A549 (cell line): ENCODE results near the gene SNX25.

Source experiments
- BHLHE40 ChIP-seq: IDR thresholded peaks from 2 replicates; pipeline ENCODE4 v1.6.1; 2012; ENCODE audit warnings: low read depth, low read length, inconsistent platforms
- CEBPB ChIP-seq, 2 experiments: fragments of >200 bp in 1 of 2; sonication (Bioruptor Twin) in 1 of 2; formaldehyde crosslinking in 1 of 2; IDR thresholded peaks; 2 replicates each; pipeline ENCODE4 v1.6.1; 2012 to 2016
- CTCF ChIP-seq: fragments of >200 bp; sonication (Bioruptor Twin); formaldehyde crosslinking; IDR thresholded peaks from 3 replicates; pipeline ENCODE4 v1.5.1; 2016
- FOSL2 ChIP-seq, 2 experiments: fragments of 450-650 bp in 1 of 2; fragments of >200 bp in 1 of 2; sonication (Bioruptor Twin) in 1 of 2; formaldehyde crosslinking; IDR thresholded peaks; 2 replicates each; pipeline versions ENCODE4 v1.5.0 to v1.6.1; 2016 to 2020; ENCODE audit warnings: mild to moderate bottlenecking in 1 of 2, moderate library complexity in 1 of 2
- HOXB5 ChIP-seq: fragments of 250-450 bp; sonication (Bioruptor Pico); IDR thresholded peaks from 2 replicates; pipeline ENCODE4 v1.5.0; 2020; ENCODE audit warnings: mild to moderate bottlenecking, moderate library complexity
- JUNB ChIP-seq: fragments of >200 bp; sonication (Bioruptor Twin); formaldehyde crosslinking; IDR thresholded peaks from 2 replicates; pipeline ENCODE4 v1.6.1; 2016
- KDM1A ChIP-seq: fragments of 200-600 bp; sonication (generic); IDR thresholded peaks from 2 replicates; pipeline ENCODE4 v1.6.1; 2016; ENCODE audit warnings: low read depth, mild to moderate bottlenecking
- PHF8 ChIP-seq: fragments of 200-600 bp; sonication (generic); IDR thresholded peaks from 2 replicates; pipeline ENCODE4 v1.6.1; 2016; ENCODE audit warnings: low read depth, mild to moderate bottlenecking, antibody characterized with exemption, moderate library complexity, borderline replicate concordance
- RAD21 ChIP-seq, 2 experiments: fragments of >200 bp in 1 of 2; sonication (Bioruptor Twin) in 1 of 2; formaldehyde crosslinking in 1 of 2; IDR thresholded peaks in 1 of 2; conservative IDR thresholded peaks in 1 of 2; 2 replicates in 1 of 2; 3 replicates in 1 of 2; pipeline ENCODE4 v1.6.1; 2012 to 2018; ENCODE audit warnings: inconsistent platforms in 1 of 2
- RARB ChIP-seq: fragments of 250-450 bp; sonication (Bioruptor Pico); IDR thresholded peaks from 2 replicates; pipeline ENCODE4 v1.8.0; 2021; ENCODE audit warnings: mild to moderate bottlenecking, moderate library complexity
- TF ChIP-seq, protein P1 (sequence below): fragments of 450-650 bp; IDR thresholded peaks from 2 replicates; pipeline ENCODE4 v1.6.1; 2014; ENCODE audit warnings: antibody characterized with exemption
- TF ChIP-seq, protein P2 (sequence below): IDR thresholded peaks from 2 replicates; pipeline ENCODE4 v1.6.1; 2012
- TF ChIP-seq, protein P3 (sequence below): IDR thresholded peaks from 2 replicates; pipeline ENCODE4 v1.6.1; 2012
- TF ChIP-seq, protein P4 (sequence below): fragments of 250-450 bp; sonication (Bioruptor Pico); IDR thresholded peaks from 2 replicates; pipeline ENCODE4 v1.5.0; 2021; ENCODE audit warnings: mild to moderate bottlenecking, moderate library complexity, borderline replicate concordance

DNA sequence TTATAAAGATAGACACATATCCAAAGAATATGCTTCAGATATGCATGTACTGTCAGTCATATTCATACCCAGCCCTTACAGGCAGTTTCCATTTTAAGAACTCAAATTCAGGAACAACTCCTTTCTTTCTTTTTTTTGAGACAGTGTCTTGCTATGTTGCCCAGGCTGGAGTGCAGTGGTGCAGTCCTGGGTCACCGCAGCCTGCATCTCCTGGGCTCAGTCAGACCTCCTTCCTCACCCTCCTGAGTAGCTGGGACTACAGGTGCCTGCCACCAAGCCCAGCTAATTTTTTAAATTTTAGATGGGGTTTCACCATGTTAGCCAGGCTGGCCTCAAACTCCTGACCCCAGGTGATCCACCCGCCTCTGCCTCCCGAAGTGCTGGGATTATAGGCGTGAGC, 34.5 kb downstream of the SNX25 start:
- TF ChIP-seq, protein P1, sequence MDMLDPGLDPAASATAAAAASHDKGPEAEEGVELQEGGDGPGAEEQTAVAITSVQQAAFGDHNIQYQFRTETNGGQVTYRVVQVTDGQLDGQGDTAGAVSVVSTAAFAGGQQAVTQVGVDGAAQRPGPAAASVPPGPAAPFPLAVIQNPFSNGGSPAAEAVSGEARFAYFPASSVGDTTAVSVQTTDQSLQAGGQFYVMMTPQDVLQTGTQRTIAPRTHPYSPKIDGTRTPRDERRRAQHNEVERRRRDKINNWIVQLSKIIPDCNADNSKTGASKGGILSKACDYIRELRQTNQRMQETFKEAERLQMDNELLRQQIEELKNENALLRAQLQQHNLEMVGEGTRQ, result no peak
- TF ChIP-seq CTCF, result no peak
- no peak for TF ChIP-seq CEBPB (IDR thresholded peaks at IDR 0.05)
- TF ChIP-seq PHF8, result no peak
- TF ChIP-seq BHLHE40, result no peak
- TF ChIP-seq, protein P2, sequence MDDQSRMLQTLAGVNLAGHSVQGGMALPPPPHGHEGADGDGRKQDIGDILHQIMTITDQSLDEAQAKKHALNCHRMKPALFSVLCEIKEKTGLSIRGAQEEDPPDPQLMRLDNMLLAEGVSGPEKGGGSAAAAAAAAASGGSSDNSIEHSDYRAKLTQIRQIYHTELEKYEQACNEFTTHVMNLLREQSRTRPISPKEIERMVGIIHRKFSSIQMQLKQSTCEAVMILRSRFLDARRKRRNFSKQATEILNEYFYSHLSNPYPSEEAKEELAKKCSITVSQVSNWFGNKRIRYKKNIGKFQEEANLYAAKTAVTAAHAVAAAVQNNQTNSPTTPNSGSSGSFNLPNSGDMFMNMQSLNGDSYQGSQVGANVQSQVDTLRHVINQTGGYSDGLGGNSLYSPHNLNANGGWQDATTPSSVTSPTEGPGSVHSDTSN, result no peak
- TF ChIP-seq, protein P3, sequence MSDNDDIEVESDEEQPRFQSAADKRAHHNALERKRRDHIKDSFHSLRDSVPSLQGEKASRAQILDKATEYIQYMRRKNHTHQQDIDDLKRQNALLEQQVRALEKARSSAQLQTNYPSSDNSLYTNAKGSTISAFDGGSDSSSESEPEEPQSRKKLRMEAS, result no peak
- TF ChIP-seq RARB (CRISPR knock-in tag), result no peak
- no peak for TF ChIP-seq KDM1A
- TF ChIP-seq, protein P4, sequence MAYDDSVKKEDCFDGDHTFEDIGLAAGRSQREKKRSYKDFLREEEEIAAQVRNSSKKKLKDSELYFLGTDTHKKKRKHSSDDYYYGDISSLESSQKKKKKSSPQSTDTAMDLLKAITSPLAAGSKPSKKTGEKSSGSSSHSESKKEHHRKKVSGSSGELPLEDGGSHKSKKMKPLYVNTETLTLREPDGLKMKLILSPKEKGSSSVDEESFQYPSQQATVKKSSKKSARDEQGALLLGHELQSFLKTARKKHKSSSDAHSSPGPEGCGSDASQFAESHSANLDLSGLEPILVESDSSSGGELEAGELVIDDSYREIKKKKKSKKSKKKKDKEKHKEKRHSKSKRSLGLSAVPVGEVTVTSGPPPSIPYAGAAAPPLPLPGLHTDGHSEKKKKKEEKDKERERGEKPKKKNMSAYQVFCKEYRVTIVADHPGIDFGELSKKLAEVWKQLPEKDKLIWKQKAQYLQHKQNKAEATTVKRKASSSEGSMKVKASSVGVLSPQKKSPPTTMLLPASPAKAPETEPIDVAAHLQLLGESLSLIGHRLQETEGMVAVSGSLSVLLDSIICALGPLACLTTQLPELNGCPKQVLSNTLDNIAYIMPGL (CRISPR knock-in tag), result no peak
- TF ChIP-seq RAD21 (conservative IDR thresholded peaks at IDR 0.05 in 1 of 2, IDR thresholded peaks at IDR 0.05 in 1 of 2), result no peak
- TF ChIP-seq JUNB, result no peak
- no peak for TF ChIP-seq FOSL2 (IDR thresholded peaks at IDR 0.05)
- TF ChIP-seq FOSL2 (CRISPR knock-in tag; IDR thresholded peaks at IDR 0.05), result no peak
- no peak for TF ChIP-seq HOXB5
